GM12878 (cell line): ENCODE measurements around the gene HSFX2. TPM values are rescaled to one million over a fixed set of nuclear protein-coding genes. Genes with fewer than 3 reads are reported as not detected.

Experiments
- ATAC-seq: fragments of 200-7000 bp; cut with Tn5 transposase; 3 replicates; pipeline ENCODE4 v1.9.1; 2020; ENCODE audit warnings: mild to moderate bottlenecking, moderate library complexity
- BruUV-seq: library from RNA; stranded (reverse); fragments of 400-500 nt; replicated peaks from 2 replicates; lab custom pipeline; 2021; lab: Mats Ljungman, UMichigan
- CTCF ChIA-PET: fragments of 300-600 bp; sonication (Branson Sonifier 250); formaldehyde crosslinking; extraction: SDS; loops from one replicate; lab custom pipeline; 2021; ENCODE audit warnings: inconsistent platforms; lab: Yijun Ruan, JAX
- POLR2A ChIA-PET: fragments of 350-600 bp; formaldehyde crosslinking; extraction: SDS; loops from one replicate; lab custom pipeline; 2021; ENCODE audit warnings: inconsistent platforms; lab: Charles Lee
- RAD21 ChIA-PET: fragments of 300-600 bp; sonication (Branson Sonifier 250); formaldehyde crosslinking; loops from one replicate; lab custom pipeline; 2023; ENCODE audit warnings: antibody characterized with exemption; ENCODE audit not compliant: unreplicated experiment; lab: Charles Lee
- SMC1A ChIA-PET: fragments of 300-600 bp; sonication (Branson Sonifier 250); formaldehyde crosslinking; loops from one replicate; lab custom pipeline; 2023; ENCODE audit not compliant: unreplicated experiment, uncharacterized antibody; lab: Charles Lee
- DNase-seq: peaks from one replicate; pipeline ENCODE4 v3.0.0-alpha.2; 2011; ENCODE audit warnings: low read depth, low spot score
- FAIRE-seq: peaks from 3 replicates; lab custom pipeline; 2011; peaks lifted over from hg19 to GRCh38; lab: Jason Lieb, UNC
- H2AFZ ChIP-seq: 2 replicates; pipeline ENCODE4 v1.6.0; 2011; ENCODE audit warnings: low read depth, low read length, control low read depth; ENCODE audit not compliant: control insufficient read depth
- H3K27ac ChIP-seq: 2 replicates; pipeline ENCODE4 v1.5.1; 2011; ENCODE audit warnings: control low read depth; ENCODE audit not compliant: control insufficient read depth, insufficient read depth
- H3K27me3 ChIP-seq, 2 experiments: replicated peaks in 1 of 2; 2 replicates each; pipeline versions ENCODE4 v1.6.0 to v1.6.1; 2011; ENCODE audit warnings: low read length in 1 of 2; ENCODE audit not compliant: control insufficient read depth in 2 of 2, insufficient read depth in 2 of 2
- H3K36me3 ChIP-seq, 2 experiments: 2 replicates each; pipeline ENCODE4 v1.5.1; 2011; ENCODE audit warnings: low read length in 1 of 2; ENCODE audit not compliant: control insufficient read depth in 2 of 2, insufficient read depth in 2 of 2
- H3K4me1 ChIP-seq: 2 replicates; pipeline ENCODE4 v1.6.1; 2011; ENCODE audit warnings: mild to moderate bottlenecking, low read length, moderate library complexity, mixed read lengths; ENCODE audit not compliant: control insufficient read depth, insufficient read depth
- H3K4me2 ChIP-seq: 2 replicates; pipeline ENCODE4 v1.6.0; 2011; ENCODE audit warnings: control low read depth; ENCODE audit not compliant: control insufficient read depth, insufficient read depth
- H3K4me3 ChIP-seq: fragments of 200-600 bp; sonication (generic); 2 replicates; pipeline ENCODE4 v1.5.1; 2016
- H3K79me2 ChIP-seq: 2 replicates; pipeline ENCODE4 v1.6.0; 2011; ENCODE audit warnings: low read length; ENCODE audit not compliant: control insufficient read depth, insufficient read depth
- H3K9ac ChIP-seq: 2 replicates; pipeline ENCODE4 v1.8.0; 2011; ENCODE audit warnings: low read length, control low read depth, mixed read lengths; ENCODE audit not compliant: control insufficient read depth, insufficient read depth
- H3K9me3 ChIP-seq: replicated peaks from 3 replicates; pipeline ENCODE4 v1.5.1; 2011; ENCODE audit warnings: mild to moderate bottlenecking, low read length; ENCODE audit not compliant: control insufficient read depth, insufficient read depth
- H4K20me1 ChIP-seq: 2 replicates; pipeline ENCODE4 v1.6.0; 2011; ENCODE audit not compliant: control insufficient read depth, insufficient read depth
- ATF2 ChIP-seq: IDR thresholded peaks from 2 replicates; pipeline ENCODE4 v1.6.1; 2012; ENCODE audit warnings: low read length, inconsistent platforms
- CREB1 ChIP-seq: IDR thresholded peaks from 2 replicates; pipeline ENCODE4 v1.6.1; 2012; ENCODE audit warnings: low read depth, mild to moderate bottlenecking, inconsistent platforms
- DPF2 ChIP-seq: fragments of 450-650 bp; IDR thresholded peaks from 2 replicates; pipeline ENCODE4 v1.6.1; 2017; ENCODE audit warnings: mild to moderate bottlenecking
- GATAD2B ChIP-seq: fragments of 450-650 bp; conservative IDR thresholded peaks from 2 replicates; pipeline ENCODE4 v1.6.1; 2017; ENCODE audit warnings: low read depth, mild to moderate bottlenecking, moderate library complexity
- IKZF2 ChIP-seq, 2 experiments: fragments of 450-650 bp; IDR thresholded peaks; 2 replicates each; pipeline ENCODE4 v1.6.1; 2017; ENCODE audit warnings: mild to moderate bottlenecking in 2 of 2, moderate library complexity in 2 of 2
- IRF4 ChIP-seq: IDR thresholded peaks from 2 replicates; pipeline ENCODE4 v1.6.1; 2011; ENCODE audit warnings: low read depth, low read length
- MYB ChIP-seq: fragments of 150-350 bp; IDR thresholded peaks from 2 replicates; pipeline ENCODE4 v1.6.1; 2014; ENCODE audit warnings: mild to moderate bottlenecking, low read depth, low read length, borderline replicate concordance
- MYC ChIP-seq: IDR thresholded peaks from 2 replicates; pipeline ENCODE4 v1.6.1; 2011; ENCODE audit warnings: mild to moderate bottlenecking, low read length, moderate library complexity, inconsistent platforms; ENCODE audit not compliant: insufficient read depth, insufficient replicate concordance, insufficient read length, severe bottlenecking
- NFXL1 ChIP-seq: fragments of 450-650 bp; IDR thresholded peaks from 2 replicates; pipeline ENCODE4 v1.6.1; 2017; ENCODE audit warnings: antibody characterized with exemption, mild to moderate bottlenecking, borderline replicate concordance
- RELB ChIP-seq: fragments of 450-650 bp; IDR thresholded peaks from 2 replicates; pipeline ENCODE4 v1.6.1; 2017; ENCODE audit warnings: low read depth, mild to moderate bottlenecking, moderate library complexity
- SKIL ChIP-seq: fragments of 450-650 bp; IDR thresholded peaks from 2 replicates; pipeline ENCODE4 v1.6.1; 2017; ENCODE audit warnings: mild to moderate bottlenecking, low read depth, inconsistent platforms; ENCODE audit not compliant: poor library complexity, severe bottlenecking
- TBL1XR1 ChIP-seq: IDR thresholded peaks from 2 replicates; pipeline ENCODE4 v1.6.1; 2012; ENCODE audit warnings: low read depth, low read length, improper control_type of control experiment
- ZBTB40 ChIP-seq: fragments of 450-650 bp; IDR thresholded peaks from 2 replicates; pipeline ENCODE4 v1.6.1; 2016; ENCODE audit warnings: mild to moderate bottlenecking, moderate library complexity, borderline replicate concordance
- ZNF622 ChIP-seq: fragments of 450-650 bp; IDR thresholded peaks from 2 replicates; pipeline ENCODE4 v1.6.1; 2017; ENCODE audit warnings: mild to moderate bottlenecking, inconsistent platforms
- in situ Hi-C: fragments of 300-500 bp; cut with MboI; formaldehyde crosslinking; loops from 9 replicates; pipeline ENCODE4 v1.14.3; 2018; ENCODE audit warnings: mixed read lengths
- intact Hi-C: fragments of 100-400 bp; cut with micrococcal nuclease; formaldehyde crosslinking; loops from one replicate; pipeline ENCODE4 v1.14.2; 2022; ENCODE audit not compliant: unreplicated experiment
- polyA plus RNA-seq, 11 experiments: library from polyadenylated mRNA; depleted of rRNA in 4 of 11; unstranded in 6 of 11; stranded (reverse) in 5 of 11; fragments of >200 nt; fragmentation: Nextera tagmentation in 4 of 11; fragmentation: Illumina TruSeq in 1 of 11; extraction: Ambion mirVana in 4 of 11; extraction: Trizol in 1 of 11; gene quantifications; 1 replicate in 1 of 11; 2 replicates in 10 of 11; pipeline versions ENCODE4 v1.2.1 to v1.2.3, GENCODE V29; 2011 to 2016; ENCODE audit warnings: inconsistent platforms in 2 of 11, missing spikeins in 2 of 11, low read depth in 1 of 11
- total RNA-seq, 4 experiments: library from RNA; depleted of rRNA in 3 of 4; stranded (reverse); fragments of >200 nt in 3 of 4; fragmentation: Illumina TruSeq in 1 of 4; extraction: Trizol in 1 of 4; gene quantifications; 2 replicates each; pipeline versions ENCODE4 v1.2.1 to v1.2.3, GENCODE V29; 2013 to 2021

HSFX2 gene
- total and polyA plus RNA-seq, 10 of the 15 experiments (the other 5 are each of a cell fraction or from before 2014, with no cell fraction given) = 0.07 to 0.18 (median 0.14) TPM; not detected in 7

- TF ChIP-seq ATF2 (no peak), SKIL (no peak), DPF2 (no peak), GATAD2B (no peak), CREB1 (no peak), IKZF2 (IDR thresholded peaks at IDR 0.05) (no peak), MYC (no peak)
Observed at GRCh38 chrX:149638860-149639259, 43.7 kb upstream of the HSFX2 start (continued).

GRCh38 chrX:149633511-149633910 is 38.4 kb upstream of the HSFX2 start:
- ChIA-PET POLR2A (no interaction called here), CTCF (interaction anchor here (0.6 kb wide), 1 partner anchor 1583 kb away, joined by 3 read pairs; no protein-coding TSS in a partner anchor), RAD21 (no interaction called here), SMC1A (interaction anchor here (1.1 kb wide), 1 partner anchor 93 kb away, joined by 3 read pairs; the partner anchor contains the start of gene EOLA1)
- no peak overlapping the region for H3K27ac ChIP-seq
- DNase-seq (no peak), ATAC-seq (no peak), FAIRE-seq (no peak)
- intact Hi-C loops = loop anchor here (5.0 kb wide), 1 partner anchor 194 kb away; no protein-coding TSS in a partner anchor
- H3K36me3 ChIP-seq = no peaks in the 10 kb centered on the region
- H4K20me1 ChIP-seq = no peaks in the 10 kb centered on the region
- no peak overlapping the region for H3K9ac ChIP-seq
- no peak overlapping the region for H3K4me2 ChIP-seq
- no TSS peak for BruUV-seq
- no peaks in the 10 kb centered on the region for H3K4me1 ChIP-seq
- peaks cover 3% of the 10 kb centered on the region; the same call in 1 of the 2 replicates for H3K79me2 ChIP-seq
- no peaks in the 10 kb centered on the region; the same call in 2 of the 3 replicates for H3K9me3 ChIP-seq
- no peaks in the 10 kb centered on the region for H3K27me3 ChIP-seq
- H3K4me3 ChIP-seq = no peak overlapping the region
- in situ Hi-C loops = loop anchor here (10.0 kb wide), 1 partner anchor 109 kb away; no protein-coding TSS in a partner anchor
- no peak overlapping the region for H2AFZ ChIP-seq
- TF ChIP-seq MYB (no peak), NFXL1 (no peak), RELB (no peak), ZBTB40 (no peak), TBL1XR1 (no peak), DPF2 (no peak), ZNF622 (no peak), IRF4 (no peak)
